K562 (cell line): Measurements from ENCODE around the gene MARK3. TPM values are rescaled to one million over a fixed set of nuclear protein-coding genes. Genes with fewer than 3 reads are reported as not detected.
A peak's percentile ranks its signal among the peaks of the same experiment; 100 is the strongest.

ENCODE experiments used
- BRD9 ChIP-seq: fragments of 450-650 bp; IDR thresholded peaks from 2 replicates; pipeline ENCODE4 v1.6.1; 2018; ENCODE audit warnings: low read depth; ENCODE audit not compliant: partially characterized antibody
- E2F8 ChIP-seq: fragments of 450-650 bp; IDR thresholded peaks from 2 replicates; pipeline ENCODE4 v1.7.1; 2018; ENCODE audit warnings: mild to moderate bottlenecking, low read depth; ENCODE audit not compliant: partially characterized antibody
- EWSR1 ChIP-seq: fragments of 450-650 bp; IDR thresholded peaks from 2 replicates; pipeline ENCODE4 v1.6.1; 2018; ENCODE audit warnings: borderline replicate concordance, mild to moderate bottlenecking, low read depth, moderate library complexity; ENCODE audit not compliant: partially characterized antibody
- GTF2B ChIP-seq: IDR thresholded peaks from 2 replicates; pipeline ENCODE4 v1.6.1; 2011; ENCODE audit not compliant: insufficient read length; ENCODE audit errors: extremely low read depth
- HMG20B ChIP-seq: fragments of 250-450 bp; sonication (Bioruptor Pico); IDR thresholded peaks from 2 replicates; pipeline ENCODE4 v1.5.0; 2021; ENCODE audit warnings: mild to moderate bottlenecking
- KDM5B ChIP-seq: fragments of 200-600 bp; sonication (generic); IDR thresholded peaks from 2 replicates; pipeline ENCODE4 v1.6.1; 2012; ENCODE audit warnings: low read depth, mild to moderate bottlenecking, moderate library complexity, low read length, control low read depth, inconsistent platforms; ENCODE audit not compliant: insufficient replicate concordance
- MNT ChIP-seq, 2 experiments: fragments of 450-650 bp; conservative IDR thresholded peaks; 2 replicates each; pipeline ENCODE4 v1.6.1; 2017; ENCODE audit warnings: mild to moderate bottlenecking in 2 of 2, moderate library complexity in 2 of 2
- RERE ChIP-seq: sonication (generic); formaldehyde crosslinking; IDR thresholded peaks from 2 replicates; pipeline ENCODE4 v1.8.0; 2023; ENCODE audit warnings: missing genetic modification reagents, mild to moderate bottlenecking, borderline replicate concordance
- SIX5 ChIP-seq, 2 experiments: IDR thresholded peaks; 2 replicates each; pipeline ENCODE4 v1.6.1; 2011; ENCODE audit warnings: low read length in 2 of 2, borderline replicate concordance in 1 of 2, low read depth in 1 of 2, mild to moderate bottlenecking in 1 of 2, moderate library complexity in 1 of 2; ENCODE audit not compliant: insufficient read depth in 1 of 2
- SRF ChIP-seq, 2 experiments: fragments of 250-450, 450-650 bp in 1 of 2; sonication (Bioruptor Pico) in 1 of 2; sonication (generic) in 1 of 2; formaldehyde crosslinking; IDR thresholded peaks; 2 replicates each; pipeline versions ENCODE4 v1.5.0 to v1.5.1; 2020 to 2022; ENCODE audit warnings: mild to moderate bottlenecking in 1 of 2, missing genetic modification reagents in 1 of 2
- UBTF ChIP-seq, 2 experiments: IDR thresholded peaks; 2 replicates each; pipeline ENCODE4 v1.6.1; 2012; ENCODE audit warnings: improper control_type of control experiment in 2 of 2, low read depth in 2 of 2, low read length in 2 of 2, borderline replicate concordance in 1 of 2
- polyA plus RNA-seq, 8 experiments: library from polyadenylated mRNA; depleted of rRNA in 4 of 8; stranded (reverse) in 5 of 8; unstranded in 3 of 8; fragments of >200 nt; fragmentation: Nextera tagmentation in 2 of 8; fragmentation: Illumina TruSeq in 1 of 8; extraction: Ambion mirVana in 2 of 8; extraction: Trizol in 1 of 8; gene quantifications; 2 replicates each; pipeline versions ENCODE4 v1.2.1 to v1.2.3, GENCODE V29; 2011 to 2014; ENCODE audit warnings: inconsistent platforms in 1 of 8, missing spikeins in 1 of 8
- total RNA-seq, 7 experiments: library from RNA; depleted of rRNA in 6 of 7; stranded (reverse); fragments of >200 nt in 6 of 7; fragmentation: Illumina TruSeq in 2 of 7; extraction: Trizol in 2 of 7; gene quantifications; 2 replicates each; pipeline versions ENCODE4 v1.2.1 to v1.2.3, GENCODE V29; 2011 to 2021; ENCODE audit warnings: low replicate concordance in 1 of 7

Gene MARK3
- total and polyA plus RNA-seq, 9 of the 15 experiments (the other 6 are each of a cell fraction or from before 2014, with no cell fraction given): 10.1 to 68.7 (median 56.3) TPM

- TF ChIP-seq RERE (CRISPR knock-in tag) (no peak), EWSR1 (no peak), UBTF (IDR thresholded peaks at IDR 0.05; ENCODE audit: borderline replicate concordance in 1 of 2, low read depth in 2 of 2, low read length in 2 of 2) (no peak), SIX5 (IDR thresholded peaks at IDR 0.05; ENCODE audit: borderline replicate concordance in 1 of 2, insufficient read depth in 1 of 2, low read depth in 1 of 2, low read length in 2 of 2) (no peak), BRD9 (no peak), SRF (CRISPR knock-in tag; IDR thresholded peaks at IDR 0.05) (no peak), MNT (conservative IDR thresholded peaks at IDR 0.05) (peak; percentile 59 to 73), GTF2B (no peak), KDM5B (peak; percentile 10), HMG20B (CRISPR knock-in tag) (no peak), E2F8 (no peak)
Observed at GRCh38 chr14:103520657-103521437, 135.6 kb downstream of the MARK3 start (continued).
